ENCODE data around the gene CLEC11A.

CLEC11A gene

GRCh38 chr19:50711805-50712204, 11.4 kb upstream of the CLEC11A start:
- DNase-seq (ENCODE audit: extremely low read depth, low read depth) = no peak
- no peak overlapping the region for H3K4me3 ChIP-seq (replicated peaks; ENCODE audit: low read depth, low read length)
- TF ChIP-seq, protein P1, sequence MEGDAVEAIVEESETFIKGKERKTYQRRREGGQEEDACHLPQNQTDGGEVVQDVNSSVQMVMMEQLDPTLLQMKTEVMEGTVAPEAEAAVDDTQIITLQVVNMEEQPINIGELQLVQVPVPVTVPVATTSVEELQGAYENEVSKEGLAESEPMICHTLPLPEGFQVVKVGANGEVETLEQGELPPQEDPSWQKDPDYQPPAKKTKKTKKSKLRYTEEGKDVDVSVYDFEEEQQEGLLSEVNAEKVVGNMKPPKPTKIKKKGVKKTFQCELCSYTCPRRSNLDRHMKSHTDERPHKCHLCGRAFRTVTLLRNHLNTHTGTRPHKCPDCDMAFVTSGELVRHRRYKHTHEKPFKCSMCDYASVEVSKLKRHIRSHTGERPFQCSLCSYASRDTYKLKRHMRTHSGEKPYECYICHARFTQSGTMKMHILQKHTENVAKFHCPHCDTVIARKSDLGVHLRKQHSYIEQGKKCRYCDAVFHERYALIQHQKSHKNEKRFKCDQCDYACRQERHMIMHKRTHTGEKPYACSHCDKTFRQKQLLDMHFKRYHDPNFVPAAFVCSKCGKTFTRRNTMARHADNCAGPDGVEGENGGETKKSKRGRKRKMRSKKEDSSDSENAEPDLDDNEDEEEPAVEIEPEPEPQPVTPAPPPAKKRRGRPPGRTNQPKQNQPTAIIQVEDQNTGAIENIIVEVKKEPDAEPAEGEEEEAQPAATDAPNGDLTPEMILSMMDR (IDR thresholded peaks at IDR 0.05; ENCODE audit: low read depth, low read length, missing control alignments) = no peak

GRCh38 chr19:50712833-50713232, 10.3 kb upstream of the CLEC11A start:
- DNase-seq (ENCODE audit: extremely low read depth, low read depth) = no peak
- TF ChIP-seq, protein P1 (IDR thresholded peaks at IDR 0.05; ENCODE audit: low read depth, low read length, missing control alignments) = no peak
- no peak overlapping the region for H3K4me3 ChIP-seq (replicated peaks; ENCODE audit: low read depth, low read length)

DNA sequence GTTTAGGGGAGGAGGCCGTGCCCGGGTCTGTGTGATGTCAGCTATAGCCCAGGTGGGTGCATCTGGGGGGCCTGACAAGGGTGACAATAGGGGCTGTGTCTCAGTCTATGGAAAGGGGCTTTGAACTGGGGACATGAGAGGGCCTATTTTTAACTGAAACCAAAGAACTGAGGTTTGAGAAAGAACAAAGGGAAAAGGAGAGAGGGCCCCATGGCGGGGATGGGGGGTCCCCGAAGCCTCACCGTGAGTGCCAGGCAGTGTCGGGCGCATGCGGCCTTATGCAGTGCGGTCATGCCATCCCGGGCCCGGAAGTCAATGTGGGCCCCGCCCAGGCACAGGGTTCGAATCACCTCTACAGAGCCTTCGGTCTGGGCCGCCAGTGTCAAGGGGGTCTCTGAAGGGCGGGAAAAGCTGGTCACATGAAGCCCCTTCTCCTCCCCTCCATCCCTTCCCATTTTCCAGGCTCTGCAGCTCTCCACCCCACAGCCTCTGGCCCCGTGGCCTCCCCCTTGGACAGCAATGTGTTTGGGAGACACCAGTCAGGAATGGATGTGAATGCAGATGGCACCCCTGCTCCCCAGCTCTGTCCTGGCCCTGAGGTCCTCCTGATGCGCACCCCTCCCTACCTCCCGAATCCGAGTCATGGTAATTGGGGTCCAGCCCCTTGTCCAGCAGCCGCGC, 9.5 kb upstream of the CLEC11A start:
- TF ChIP-seq, protein P1 (IDR thresholded peaks at IDR 0.05; ENCODE audit: low read depth, low read length, missing control alignments) = no peak
- no peak for DNase-seq (ENCODE audit: extremely low read depth, low read depth)
- no peak overlapping the region for H3K4me3 ChIP-seq (replicated peaks; ENCODE audit: low read depth, low read length)

DNA sequence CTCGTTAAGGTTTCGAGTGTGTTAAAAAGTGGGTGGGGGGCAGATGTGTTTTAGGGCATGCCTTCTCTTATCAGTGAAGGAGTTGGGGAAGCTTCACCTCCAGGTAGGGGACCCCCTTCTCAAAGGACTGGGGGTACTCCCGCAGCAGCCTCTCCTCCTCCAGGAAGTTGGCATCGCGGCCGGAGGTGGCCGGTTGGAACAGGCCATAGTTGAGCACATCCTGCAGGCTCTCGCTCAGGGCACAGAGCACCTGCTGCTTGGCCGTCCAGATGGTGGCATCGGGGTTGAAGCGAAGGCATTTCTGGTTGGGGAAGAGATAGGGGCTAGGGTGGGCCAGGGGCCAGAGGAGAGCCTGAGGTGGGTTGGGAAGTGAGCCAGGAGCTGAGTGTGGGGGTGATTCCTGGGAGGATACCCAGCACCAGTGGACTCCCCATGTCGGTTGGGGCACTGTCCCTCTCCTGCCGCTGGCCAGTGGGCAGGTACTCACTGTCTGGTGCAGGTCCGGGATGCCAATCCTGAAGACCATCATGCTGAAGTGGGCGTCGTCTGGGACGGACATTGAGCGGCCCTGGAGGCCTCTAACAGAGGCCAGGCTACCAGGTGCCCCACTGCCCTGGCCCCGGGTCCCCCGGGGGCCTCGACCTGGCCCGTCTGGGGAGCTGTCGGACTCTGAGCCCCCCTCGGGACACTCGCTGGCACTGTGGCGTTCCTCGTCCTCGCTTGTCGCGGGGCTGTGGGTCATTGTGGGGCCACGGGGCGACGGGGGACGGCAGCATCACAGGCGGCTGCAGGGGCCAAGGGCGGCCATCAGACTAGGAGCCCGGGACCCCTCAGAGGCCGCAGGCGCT, 6.8 kb upstream of the CLEC11A start:
- no peak for DNase-seq (ENCODE audit: extremely low read depth, low read depth)
- no peak overlapping the region for H3K4me3 ChIP-seq (replicated peaks; ENCODE audit: low read depth, low read length)
- TF ChIP-seq, protein P1 (IDR thresholded peaks at IDR 0.05; ENCODE audit: low read depth, low read length, missing control alignments) = no peak

GRCh38 chr19:50717026-50717723, 6.0 kb upstream of the CLEC11A start:
- no peak overlapping the region for H3K4me3 ChIP-seq (replicated peaks; ENCODE audit: low read depth, low read length)
- no peak for DNase-seq (ENCODE audit: extremely low read depth, low read depth)
- TF ChIP-seq, protein P1 (IDR thresholded peaks at IDR 0.05; ENCODE audit: low read depth, low read length, missing control alignments) = no peak

DNA sequence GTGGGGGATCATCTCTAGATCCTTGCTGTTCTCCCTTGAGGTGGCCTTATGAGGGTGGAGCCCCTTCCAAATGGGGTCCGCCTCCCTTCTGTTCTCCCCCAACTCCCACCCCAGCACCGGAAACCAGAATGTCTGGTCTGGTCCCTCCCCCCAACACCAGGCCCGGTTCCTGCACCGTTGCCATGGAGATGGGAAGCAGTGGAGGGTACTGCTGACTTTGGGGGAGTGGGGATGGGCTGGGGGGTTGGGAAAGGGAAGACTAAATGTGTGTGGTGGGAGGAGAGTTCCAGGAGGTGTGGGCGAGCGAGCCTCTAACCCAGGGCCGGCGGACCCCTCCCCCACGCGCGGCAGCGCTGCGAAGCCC, 5.3 kb upstream of the CLEC11A start:
- TF ChIP-seq, protein P1 (IDR thresholded peaks at IDR 0.05; ENCODE audit: low read depth, low read length, missing control alignments) = no peak
- peak overlapping the region; percentile 41 for H3K4me3 ChIP-seq (replicated peaks; ENCODE audit: low read depth, low read length)
- no peak for DNase-seq (ENCODE audit: extremely low read depth, low read depth)
